ENCODE data around the gene U2AF2. TPM values are rescaled to one million over a fixed set of nuclear protein-coding genes. Genes with fewer than 3 reads are reported as not detected.

The U2AF2 gene
- total RNA-seq, 1 experiment from 2014 or later: 289 TPM

DNA sequence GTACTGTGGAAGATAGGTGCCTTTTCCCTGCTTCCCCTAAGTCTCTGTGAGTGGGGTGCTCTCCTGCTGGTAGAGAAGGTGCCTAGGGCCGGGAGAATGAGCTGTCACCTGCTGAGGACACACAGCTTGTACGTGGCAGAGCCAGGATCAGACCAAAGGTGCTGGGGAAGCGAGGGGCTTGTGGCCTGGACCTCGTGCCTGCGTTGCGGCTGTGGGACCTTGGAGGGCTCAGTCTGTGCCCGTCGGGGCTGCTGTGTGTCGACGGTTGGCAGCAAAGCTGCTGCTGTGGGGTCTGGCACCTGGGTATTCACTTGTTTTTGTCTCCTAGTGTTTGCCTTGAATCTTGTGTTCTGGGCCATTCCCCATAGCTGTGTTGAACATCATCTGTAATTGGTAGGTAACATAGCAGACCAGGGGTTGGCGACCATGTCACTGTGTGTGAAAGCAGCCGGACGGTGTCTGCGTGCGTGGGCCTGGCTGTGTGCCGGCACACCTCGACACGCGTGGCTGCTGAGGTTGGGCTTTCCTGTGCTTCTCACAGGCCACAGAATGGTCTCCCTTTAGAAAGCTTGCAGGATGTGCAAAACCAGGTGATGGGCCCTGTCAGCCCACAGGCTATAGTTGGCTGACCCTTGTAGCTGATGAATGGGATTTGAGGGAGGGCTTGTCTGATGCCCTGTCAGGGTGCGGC, 9.2 kb downstream of the U2AF2 start:
- H3K4me1 Mint-ChIP-seq (ENCODE audit: low read depth, unreplicated experiment): peaks cover 33% of the 10 kb centered on the region
- Histone ChIP-seq H3K9me3 (no peaks in the 10 kb centered on the region), H3K36me3 (ENCODE audit: control insufficient read depth, insufficient read depth, low read length) (peaks cover 24% of the 10 kb centered on the region), H3K27me3 (replicated peaks; ENCODE audit: control insufficient read depth, insufficient read depth, low read length) (no peaks in the 10 kb centered on the region), H3K4me3 (ENCODE audit: low read depth, low read length) (no peak overlapping the region), H3K4me1 (peaks cover 32% of the 10 kb centered on the region)
- H3K4me3 Mint-ChIP-seq (ENCODE audit: unreplicated experiment): no peak overlapping the region
- H3K27ac Mint-ChIP-seq (ENCODE audit: unreplicated experiment): no peak overlapping the region
- H3K9me3 Mint-ChIP-seq (ENCODE audit: unreplicated experiment): no peaks in the 10 kb centered on the region
- intact Hi-C loops (cut with micrococcal nuclease; ENCODE audit: unreplicated experiment): no loop called here
- TF ChIP-seq, protein P1, sequence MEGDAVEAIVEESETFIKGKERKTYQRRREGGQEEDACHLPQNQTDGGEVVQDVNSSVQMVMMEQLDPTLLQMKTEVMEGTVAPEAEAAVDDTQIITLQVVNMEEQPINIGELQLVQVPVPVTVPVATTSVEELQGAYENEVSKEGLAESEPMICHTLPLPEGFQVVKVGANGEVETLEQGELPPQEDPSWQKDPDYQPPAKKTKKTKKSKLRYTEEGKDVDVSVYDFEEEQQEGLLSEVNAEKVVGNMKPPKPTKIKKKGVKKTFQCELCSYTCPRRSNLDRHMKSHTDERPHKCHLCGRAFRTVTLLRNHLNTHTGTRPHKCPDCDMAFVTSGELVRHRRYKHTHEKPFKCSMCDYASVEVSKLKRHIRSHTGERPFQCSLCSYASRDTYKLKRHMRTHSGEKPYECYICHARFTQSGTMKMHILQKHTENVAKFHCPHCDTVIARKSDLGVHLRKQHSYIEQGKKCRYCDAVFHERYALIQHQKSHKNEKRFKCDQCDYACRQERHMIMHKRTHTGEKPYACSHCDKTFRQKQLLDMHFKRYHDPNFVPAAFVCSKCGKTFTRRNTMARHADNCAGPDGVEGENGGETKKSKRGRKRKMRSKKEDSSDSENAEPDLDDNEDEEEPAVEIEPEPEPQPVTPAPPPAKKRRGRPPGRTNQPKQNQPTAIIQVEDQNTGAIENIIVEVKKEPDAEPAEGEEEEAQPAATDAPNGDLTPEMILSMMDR (IDR thresholded peaks at IDR 0.05; ENCODE audit: insufficient read depth in 1 of 2, low read depth in 1 of 2, low read length in 1 of 2, severe bottlenecking in 1 of 2, unreplicated experiment in 1 of 2): no peak
- CTCF ChIA-PET: no interaction called here
- POLR2A ChIA-PET: no interaction called here
- H3K27me3 Mint-ChIP-seq (ENCODE audit: insufficient read depth, unreplicated experiment): no peaks in the 10 kb centered on the region
- BruUV-seq (replicated peaks): no TSS peak
- peaks cover 88% of the 10 kb centered on the region for H3K36me3 Mint-ChIP-seq (ENCODE audit: insufficient read depth, unreplicated experiment)
- DNase-seq: no peak

DNA sequence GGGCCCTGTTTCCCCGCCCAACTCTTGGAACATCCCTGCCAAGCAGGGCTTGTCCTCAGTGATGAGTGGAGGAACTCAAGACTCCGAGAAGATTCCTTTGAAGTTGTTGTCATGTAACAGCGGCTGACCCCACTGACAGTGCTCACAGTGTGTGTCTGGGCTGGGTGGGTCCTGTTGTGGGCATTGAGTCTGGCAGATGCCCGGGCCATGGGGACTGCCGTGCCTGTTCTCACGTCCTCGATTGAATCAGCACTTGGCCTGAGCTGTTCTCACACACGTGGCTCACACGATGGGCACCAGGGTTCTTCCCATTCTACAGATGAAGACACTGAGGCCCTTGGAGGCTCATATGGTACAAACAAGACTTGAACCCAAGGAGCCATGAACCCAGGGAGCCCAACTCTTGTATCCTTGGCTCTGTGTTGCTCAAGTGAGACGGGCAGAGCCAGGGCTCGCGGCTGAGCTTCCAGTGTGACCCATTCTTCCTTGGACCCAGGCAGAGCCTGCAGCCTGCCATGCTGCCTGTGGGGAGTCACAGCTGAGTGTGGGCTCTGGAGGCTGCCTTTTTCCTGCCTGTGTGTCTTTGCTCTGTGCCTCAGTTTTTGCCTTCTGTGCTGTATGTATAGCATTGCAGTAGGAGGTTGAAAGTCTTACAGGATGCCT, 11.6 kb downstream of the U2AF2 start:
- BruUV-seq (replicated peaks): no TSS peak
- TF ChIP-seq, protein P1 (IDR thresholded peaks at IDR 0.05; ENCODE audit: insufficient read depth in 1 of 2, low read depth in 1 of 2, low read length in 1 of 2, severe bottlenecking in 1 of 2, unreplicated experiment in 1 of 2): no peak
- Histone ChIP-seq H3K4me1 (peaks cover 33% of the 10 kb centered on the region), H3K9me3 (no peaks in the 10 kb centered on the region), H3K27me3 (replicated peaks; ENCODE audit: control insufficient read depth, insufficient read depth, low read length) (no peaks in the 10 kb centered on the region), H3K4me3 (ENCODE audit: low read depth, low read length) (no peak overlapping the region), H3K36me3 (ENCODE audit: control insufficient read depth, insufficient read depth, low read length) (peaks cover 34% of the 10 kb centered on the region)
- ChIA-PET POLR2A (interaction anchor here (2.0 kb wide), 1 partner anchor 12 kb away, joined by 15 read pairs; the partner anchor contains the start of gene U2AF2), CTCF (interaction anchor here (0.5 kb wide), 1 partner anchor 50 kb away, joined by 7 read pairs; no protein-coding TSS in a partner anchor)
- H3K9me3 Mint-ChIP-seq (ENCODE audit: unreplicated experiment): no peaks in the 10 kb centered on the region
- H3K4me1 Mint-ChIP-seq (ENCODE audit: low read depth, unreplicated experiment): peaks cover 43% of the 10 kb centered on the region
- H3K4me3 Mint-ChIP-seq (ENCODE audit: unreplicated experiment): peak overlapping the region; percentile 69
- H3K27ac Mint-ChIP-seq (ENCODE audit: unreplicated experiment): peak overlapping the region; percentile 91
- no peak for DNase-seq
- intact Hi-C loops (cut with micrococcal nuclease; ENCODE audit: unreplicated experiment): no loop called here
- peaks cover 99% of the 10 kb centered on the region for H3K36me3 Mint-ChIP-seq (ENCODE audit: insufficient read depth, unreplicated experiment)
- H3K27me3 Mint-ChIP-seq (ENCODE audit: insufficient read depth, unreplicated experiment): no peaks in the 10 kb centered on the region

DNA sequence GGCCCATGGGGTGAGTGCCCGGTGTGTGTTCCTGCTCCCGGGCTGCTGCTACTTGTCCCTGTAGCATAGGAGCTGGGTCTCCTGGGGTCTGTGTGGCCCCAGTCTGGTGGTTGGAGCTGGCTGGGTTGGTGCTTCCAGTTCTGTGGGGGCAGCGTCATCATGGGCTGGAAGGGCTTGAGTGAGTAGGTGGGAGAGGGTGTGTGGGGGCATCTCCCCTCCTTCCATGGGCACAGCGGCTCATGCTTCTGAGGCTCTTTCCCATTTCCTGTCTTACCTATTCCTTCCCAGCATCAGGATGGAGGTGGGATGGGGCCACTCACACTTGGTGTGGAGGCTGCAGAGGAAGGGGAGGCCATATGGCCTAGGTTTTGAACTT, 12.2 kb downstream of the U2AF2 start:
- no peak for DNase-seq
- Histone ChIP-seq H3K9me3 (no peaks in the 10 kb centered on the region), H3K4me3 (ENCODE audit: low read depth, low read length) (no peak overlapping the region), H3K4me1 (peaks cover 37% of the 10 kb centered on the region), H3K27me3 (replicated peaks; ENCODE audit: control insufficient read depth, insufficient read depth, low read length) (no peaks in the 10 kb centered on the region), H3K36me3 (ENCODE audit: control insufficient read depth, insufficient read depth, low read length) (peaks cover 34% of the 10 kb centered on the region)
- Mint-ChIP-seq H3K4me3 (ENCODE audit: unreplicated experiment) (peak overlapping the region; percentile 69), H3K4me1 (ENCODE audit: low read depth, unreplicated experiment) (peaks cover 43% of the 10 kb centered on the region), H3K9me3 (ENCODE audit: unreplicated experiment) (no peaks in the 10 kb centered on the region), H3K27me3 (ENCODE audit: insufficient read depth, unreplicated experiment) (no peaks in the 10 kb centered on the region), H3K36me3 (ENCODE audit: insufficient read depth, unreplicated experiment) (peaks cover 99% of the 10 kb centered on the region), H3K27ac (ENCODE audit: unreplicated experiment) (peak overlapping the region; percentile 91)
- CTCF ChIA-PET: no interaction called here
- POLR2A ChIA-PET: interaction anchor here (0.6 to 2.0 kb wide), 3 partner anchors 9 to 158 kb away, joined by 3 to 15 read pairs (median 13); partner anchors contain the start of gene U2AF2
- TF ChIP-seq, protein P1 (IDR thresholded peaks at IDR 0.05; ENCODE audit: insufficient read depth in 1 of 2, low read depth in 1 of 2, low read length in 1 of 2, severe bottlenecking in 1 of 2, unreplicated experiment in 1 of 2): no peak
- intact Hi-C loops (cut with micrococcal nuclease; ENCODE audit: unreplicated experiment): no loop called here
- no TSS peak for BruUV-seq (replicated peaks)
